ENCODE measurements around the gene CDS2.

Gene CDS2

GRCh38 chr20:5100684-5101347 lies 26.0 kb upstream of the CDS2 start:
- TF ChIP-seq CTCF (IDR thresholded peaks at IDR 0.05; ENCODE audit: insufficient read depth, low read length, poor library complexity, severe bottlenecking), result peak; percentile 75
- no peak for TF ChIP-seq EZH2phosphoT487 (conservative IDR thresholded peaks at IDR 0.05; ENCODE audit: low read length)

GRCh38 chr20:5104479-5104878 lies 22.3 kb upstream of the CDS2 start:
- no peak overlapping the region for H3K4me2 ChIP-seq (ENCODE audit: low read depth, low read length, poor library complexity, severe bottlenecking)
- no peaks in the 10 kb centered on the region for H3K27me3 ChIP-seq (ENCODE audit: low read length)
- H3K9me2 ChIP-seq (replicated peaks; ENCODE audit: insufficient read depth, low read length), result no peaks in the 10 kb centered on the region
- H4K20me1 ChIP-seq (ENCODE audit: low read depth, low read length), result no peaks in the 10 kb centered on the region
- no peaks in the 10 kb centered on the region for H3K9me3 ChIP-seq (ENCODE audit: insufficient read depth, low read length)
- H2AFZ ChIP-seq (ENCODE audit: low read depth, low read length, severe bottlenecking), result no peak overlapping the region
- H3K79me2 ChIP-seq (ENCODE audit: insufficient read depth, low read length), result 0 out of 2 replicates have a peak, but pooled peaks cover 4% of the 10 kb centered on the region
- no peak overlapping the region for H3K4me3 ChIP-seq (ENCODE audit: insufficient read depth, low read length, poor library complexity, severe bottlenecking)
- H3F3A ChIP-seq (ENCODE audit: insufficient read depth), result peaks cover 9% of the 10 kb centered on the region; the same call in 1 of the 2 replicates
- peaks cover 13% of the 10 kb centered on the region for H3K36me3 ChIP-seq (ENCODE audit: low read length)
- TF ChIP-seq EZH2phosphoT487 (conservative IDR thresholded peaks at IDR 0.05; ENCODE audit: low read length) (no peak), CTCF (IDR thresholded peaks at IDR 0.05; ENCODE audit: insufficient read depth, low read length, poor library complexity, severe bottlenecking) (no peak)
- no peak overlapping the region for H3K27ac ChIP-seq (ENCODE audit: low read depth, low read length)
- H3K9ac ChIP-seq (ENCODE audit: low read length), result no peak overlapping the region

More at GRCh38 chr20:5100684-5101347, 26.0 kb upstream of the CDS2 start:
- Histone ChIP-seq H3K79me2 (ENCODE audit: insufficient read depth, low read length) (0 out of 2 replicates have a peak, but pooled peaks cover 4% of the 10 kb centered on the region), H3K36me3 (ENCODE audit: low read length) (peaks cover 14% of the 10 kb centered on the region), H3K27ac (ENCODE audit: low read depth, low read length) (no peak overlapping the region), H3K9me3 (ENCODE audit: insufficient read depth, low read length) (no peaks in the 10 kb centered on the region), H4K20me1 (ENCODE audit: low read depth, low read length) (no peaks in the 10 kb centered on the region), H2AFZ (ENCODE audit: low read depth, low read length, severe bottlenecking) (no peak overlapping the region), H3K27me3 (ENCODE audit: low read length) (no peaks in the 10 kb centered on the region), H3K9ac (ENCODE audit: low read length) (no peak overlapping the region), H3F3A (ENCODE audit: insufficient read depth) (peaks cover 9% of the 10 kb centered on the region; the same call in 1 of the 2 replicates), H3K9me2 (replicated peaks; ENCODE audit: insufficient read depth, low read length) (no peaks in the 10 kb centered on the region), H3K4me2 (ENCODE audit: low read depth, low read length, poor library complexity, severe bottlenecking) (no peak overlapping the region), H3K4me3 (ENCODE audit: insufficient read depth, low read length, poor library complexity, severe bottlenecking) (no peak overlapping the region)

- Histone ChIP-seq H2AFZ (ENCODE audit: low read depth, low read length, severe bottlenecking) (no peak overlapping the region), H3K9ac (ENCODE audit: low read length) (no peak overlapping the region), H4K20me1 (ENCODE audit: low read depth, low read length) (no peaks in the 10 kb centered on the region), H3K9me3 (ENCODE audit: insufficient read depth, low read length) (no peaks in the 10 kb centered on the region), H3K27me3 (ENCODE audit: low read length) (no peaks in the 10 kb centered on the region), H3K4me2 (ENCODE audit: low read depth, low read length, poor library complexity, severe bottlenecking) (no peak overlapping the region), H3K4me3 (ENCODE audit: insufficient read depth, low read length, poor library complexity, severe bottlenecking) (no peak overlapping the region), H3K27ac (ENCODE audit: low read depth, low read length) (no peak overlapping the region), H3K36me3 (ENCODE audit: low read length) (peaks cover 9% of the 10 kb centered on the region), H3K9me2 (replicated peaks; ENCODE audit: insufficient read depth, low read length) (no peaks in the 10 kb centered on the region), H3K79me2 (ENCODE audit: insufficient read depth, low read length) (peaks cover 15% of the 10 kb centered on the region), H3F3A (ENCODE audit: insufficient read depth) (peaks cover 22% of the 10 kb centered on the region)
- TF ChIP-seq CTCF (IDR thresholded peaks at IDR 0.05; ENCODE audit: insufficient read depth, low read length, poor library complexity, severe bottlenecking) (no peak), EZH2phosphoT487 (conservative IDR thresholded peaks at IDR 0.05; ENCODE audit: low read length) (no peak)
Observed at GRCh38 chr20:5109276-5109675, 17.5 kb upstream of the CDS2 start.
